Smooth muscle cell of trachea (primary cell): ENCODE measurements around the gene AKAP4. TPM values are rescaled to one million over a fixed set of nuclear protein-coding genes. Genes with fewer than 3 reads are reported as not detected.

Experiments
- total RNA-seq: library from RNA; depleted of rRNA; stranded (reverse); fragments of >200 nt; gene quantifications from 2 replicates; pipeline ENCODE4 v1.2.1, GENCODE V29; 2014

The AKAP4 gene, protein sequence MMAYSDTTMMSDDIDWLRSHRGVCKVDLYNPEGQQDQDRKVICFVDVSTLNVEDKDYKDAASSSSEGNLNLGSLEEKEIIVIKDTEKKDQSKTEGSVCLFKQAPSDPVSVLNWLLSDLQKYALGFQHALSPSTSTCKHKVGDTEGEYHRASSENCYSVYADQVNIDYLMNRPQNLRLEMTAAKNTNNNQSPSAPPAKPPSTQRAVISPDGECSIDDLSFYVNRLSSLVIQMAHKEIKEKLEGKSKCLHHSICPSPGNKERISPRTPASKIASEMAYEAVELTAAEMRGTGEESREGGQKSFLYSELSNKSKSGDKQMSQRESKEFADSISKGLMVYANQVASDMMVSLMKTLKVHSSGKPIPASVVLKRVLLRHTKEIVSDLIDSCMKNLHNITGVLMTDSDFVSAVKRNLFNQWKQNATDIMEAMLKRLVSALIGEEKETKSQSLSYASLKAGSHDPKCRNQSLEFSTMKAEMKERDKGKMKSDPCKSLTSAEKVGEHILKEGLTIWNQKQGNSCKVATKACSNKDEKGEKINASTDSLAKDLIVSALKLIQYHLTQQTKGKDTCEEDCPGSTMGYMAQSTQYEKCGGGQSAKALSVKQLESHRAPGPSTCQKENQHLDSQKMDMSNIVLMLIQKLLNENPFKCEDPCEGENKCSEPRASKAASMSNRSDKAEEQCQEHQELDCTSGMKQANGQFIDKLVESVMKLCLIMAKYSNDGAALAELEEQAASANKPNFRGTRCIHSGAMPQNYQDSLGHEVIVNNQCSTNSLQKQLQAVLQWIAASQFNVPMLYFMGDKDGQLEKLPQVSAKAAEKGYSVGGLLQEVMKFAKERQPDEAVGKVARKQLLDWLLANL
- total RNA-seq: not detected in 2 replicates

DNA sequence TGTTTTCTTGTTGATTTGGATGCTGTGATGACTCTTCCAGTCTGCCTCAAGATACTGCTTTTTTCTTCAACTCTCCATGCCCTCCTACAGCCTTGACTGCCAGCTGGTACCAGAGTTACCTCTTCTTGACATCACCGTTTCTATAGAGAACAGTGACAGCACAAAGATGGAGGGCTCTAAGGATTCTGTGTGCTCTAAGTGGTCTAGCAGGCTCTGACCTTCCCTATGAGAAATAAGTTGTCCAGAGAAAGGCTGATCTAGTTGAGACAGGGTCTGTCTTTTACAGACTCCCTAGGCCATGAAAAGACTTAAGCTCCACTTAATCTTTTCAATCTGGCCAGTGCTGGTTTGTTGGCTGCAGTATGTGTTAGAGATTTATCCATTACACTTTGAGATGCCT is at the start of gene AKAP4:
AKAP4 (minus strand) TSS at position 101 of the 400 bp plus-strand sequence. CDS start 118 bp downstream, outside the sequence.

DNA sequence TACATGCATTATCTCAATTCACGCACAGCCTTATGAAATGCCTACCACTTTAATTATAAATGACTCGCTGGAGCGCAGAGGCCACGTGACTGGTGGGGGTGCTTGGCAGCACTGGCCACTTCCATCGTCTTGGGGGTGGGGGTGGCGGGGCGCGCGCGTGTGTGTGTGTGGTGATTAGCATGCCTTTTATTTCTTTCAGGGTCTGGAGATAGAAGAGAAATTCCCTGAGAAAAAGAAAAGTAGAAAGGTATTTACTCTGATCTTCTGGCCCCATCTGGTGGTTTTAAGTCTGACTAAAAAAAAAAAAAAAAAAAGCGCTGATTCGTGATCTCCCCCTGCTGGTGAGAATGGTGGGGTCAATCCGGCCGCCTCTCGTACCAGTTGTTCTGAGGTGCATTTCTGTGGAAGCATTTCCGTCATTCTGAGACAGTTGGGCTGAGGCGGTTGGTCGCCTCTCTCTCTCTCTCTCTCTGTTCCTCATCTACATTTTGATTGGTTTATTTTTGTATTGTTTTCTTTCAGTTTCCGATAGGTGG is 3.6 kb upstream of the AKAP4 start, which contains the start of gene CCNB3:
CCNB3 (plus strand) TSS at position 402 of the 536 bp plus-strand sequence. CDS start 80,399 bp downstream, outside the sequence.

Other genes with a start within 250 kb of the AKAP4 start
- under 0.01 and 0.17 TPM in 2 replicates for gene CCNB3, start 3.8 kb upstream of the AKAP4 start, total RNA-seq